ENCODE results near the gene LRCOL1.

LRCOL1 gene

DNA sequence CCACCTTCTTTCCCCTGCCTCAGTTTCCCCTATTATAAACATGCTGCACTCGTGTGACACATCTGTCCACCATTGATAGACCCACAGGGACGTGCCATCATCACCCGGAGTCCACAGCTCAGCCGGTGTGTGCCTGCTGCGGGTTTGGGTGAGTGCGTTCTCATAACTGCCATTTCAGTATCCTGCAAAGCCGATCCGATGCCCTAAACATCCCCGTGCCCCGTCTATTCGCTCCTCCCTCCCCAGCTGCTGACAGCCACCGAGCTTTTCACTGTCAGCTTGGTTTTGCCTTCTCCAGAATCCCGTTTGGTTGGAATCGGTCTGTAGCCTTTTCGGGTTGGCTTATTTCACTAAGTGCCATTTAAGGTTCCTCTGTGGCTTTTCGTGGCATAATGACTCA, 3.9 kb downstream of the LRCOL1 start:
- Histone ChIP-seq H3K36me3 (ENCODE audit: low read length) (no peaks in the 10 kb centered on the region), H3K9me2 (replicated peaks; ENCODE audit: insufficient read depth, low read length) (no peaks in the 10 kb centered on the region), H3K4me2 (ENCODE audit: low read depth, low read length, poor library complexity, severe bottlenecking) (no peak overlapping the region), H3K27ac (ENCODE audit: low read depth, low read length) (no peak overlapping the region), H3K79me2 (ENCODE audit: insufficient read depth, low read length) (no peaks in the 10 kb centered on the region), H2AFZ (ENCODE audit: low read depth, low read length, severe bottlenecking) (no peak overlapping the region), H4K20me1 (ENCODE audit: low read depth, low read length) (no peaks in the 10 kb centered on the region; the same call in 1 of the 2 replicates), H3F3A (ENCODE audit: insufficient read depth) (no peaks in the 10 kb centered on the region), H3K27me3 (ENCODE audit: low read length) (no peaks in the 10 kb centered on the region), H3K9ac (ENCODE audit: low read length) (no peak overlapping the region), H3K4me3 (ENCODE audit: insufficient read depth, low read length, poor library complexity, severe bottlenecking) (no peak overlapping the region), H3K9me3 (ENCODE audit: insufficient read depth, low read length) (no peaks in the 10 kb centered on the region; the same call in 1 of the 2 replicates)
- TF ChIP-seq, protein P1, sequence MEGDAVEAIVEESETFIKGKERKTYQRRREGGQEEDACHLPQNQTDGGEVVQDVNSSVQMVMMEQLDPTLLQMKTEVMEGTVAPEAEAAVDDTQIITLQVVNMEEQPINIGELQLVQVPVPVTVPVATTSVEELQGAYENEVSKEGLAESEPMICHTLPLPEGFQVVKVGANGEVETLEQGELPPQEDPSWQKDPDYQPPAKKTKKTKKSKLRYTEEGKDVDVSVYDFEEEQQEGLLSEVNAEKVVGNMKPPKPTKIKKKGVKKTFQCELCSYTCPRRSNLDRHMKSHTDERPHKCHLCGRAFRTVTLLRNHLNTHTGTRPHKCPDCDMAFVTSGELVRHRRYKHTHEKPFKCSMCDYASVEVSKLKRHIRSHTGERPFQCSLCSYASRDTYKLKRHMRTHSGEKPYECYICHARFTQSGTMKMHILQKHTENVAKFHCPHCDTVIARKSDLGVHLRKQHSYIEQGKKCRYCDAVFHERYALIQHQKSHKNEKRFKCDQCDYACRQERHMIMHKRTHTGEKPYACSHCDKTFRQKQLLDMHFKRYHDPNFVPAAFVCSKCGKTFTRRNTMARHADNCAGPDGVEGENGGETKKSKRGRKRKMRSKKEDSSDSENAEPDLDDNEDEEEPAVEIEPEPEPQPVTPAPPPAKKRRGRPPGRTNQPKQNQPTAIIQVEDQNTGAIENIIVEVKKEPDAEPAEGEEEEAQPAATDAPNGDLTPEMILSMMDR (IDR thresholded peaks at IDR 0.05; ENCODE audit: insufficient read depth, low read length, poor library complexity, severe bottlenecking) = no peak
- no peak for TF ChIP-seq EZH2phosphoT487 (conservative IDR thresholded peaks at IDR 0.05; ENCODE audit: low read length)

DNA sequence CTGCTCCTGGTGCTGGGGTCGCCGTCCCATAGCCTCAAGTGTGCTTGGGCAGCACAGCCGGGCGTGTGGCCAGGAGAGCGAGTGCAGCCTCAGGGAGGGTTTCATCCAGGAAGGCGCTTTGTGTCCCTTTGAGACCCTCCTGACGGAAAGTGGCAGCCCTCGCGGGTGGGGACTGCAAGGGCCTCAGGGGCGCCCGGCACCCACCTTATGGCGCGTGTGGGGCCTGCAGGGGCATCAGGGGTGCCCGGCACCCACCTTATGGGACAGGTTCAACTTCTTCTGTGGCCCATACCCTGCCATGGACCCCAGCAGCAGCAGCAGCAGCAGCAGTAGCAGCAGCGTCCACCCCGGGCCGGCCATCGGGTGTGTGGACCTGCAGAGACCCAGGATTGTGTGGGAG, 4.5 kb downstream of the LRCOL1 start:
- Histone ChIP-seq H3K9me2 (replicated peaks; ENCODE audit: insufficient read depth, low read length) (no peaks in the 10 kb centered on the region), H3K36me3 (ENCODE audit: low read length) (no peaks in the 10 kb centered on the region), H3K27ac (ENCODE audit: low read depth, low read length) (no peak overlapping the region), H3K9ac (ENCODE audit: low read length) (no peak overlapping the region), H3K79me2 (ENCODE audit: insufficient read depth, low read length) (no peaks in the 10 kb centered on the region), H3K27me3 (ENCODE audit: low read length) (no peaks in the 10 kb centered on the region), H3K4me3 (ENCODE audit: insufficient read depth, low read length, poor library complexity, severe bottlenecking) (no peak overlapping the region), H3F3A (ENCODE audit: insufficient read depth) (no peaks in the 10 kb centered on the region), H3K9me3 (ENCODE audit: insufficient read depth, low read length) (no peaks in the 10 kb centered on the region), H4K20me1 (ENCODE audit: low read depth, low read length) (no peaks in the 10 kb centered on the region; the same call in 1 of the 2 replicates), H3K4me2 (ENCODE audit: low read depth, low read length, poor library complexity, severe bottlenecking) (no peak overlapping the region), H2AFZ (ENCODE audit: low read depth, low read length, severe bottlenecking) (no peak overlapping the region)
- no peak for TF ChIP-seq EZH2phosphoT487 (conservative IDR thresholded peaks at IDR 0.05; ENCODE audit: low read length)
- TF ChIP-seq, protein P1 (IDR thresholded peaks at IDR 0.05; ENCODE audit: insufficient read depth, low read length, poor library complexity, severe bottlenecking) = no peak

DNA sequence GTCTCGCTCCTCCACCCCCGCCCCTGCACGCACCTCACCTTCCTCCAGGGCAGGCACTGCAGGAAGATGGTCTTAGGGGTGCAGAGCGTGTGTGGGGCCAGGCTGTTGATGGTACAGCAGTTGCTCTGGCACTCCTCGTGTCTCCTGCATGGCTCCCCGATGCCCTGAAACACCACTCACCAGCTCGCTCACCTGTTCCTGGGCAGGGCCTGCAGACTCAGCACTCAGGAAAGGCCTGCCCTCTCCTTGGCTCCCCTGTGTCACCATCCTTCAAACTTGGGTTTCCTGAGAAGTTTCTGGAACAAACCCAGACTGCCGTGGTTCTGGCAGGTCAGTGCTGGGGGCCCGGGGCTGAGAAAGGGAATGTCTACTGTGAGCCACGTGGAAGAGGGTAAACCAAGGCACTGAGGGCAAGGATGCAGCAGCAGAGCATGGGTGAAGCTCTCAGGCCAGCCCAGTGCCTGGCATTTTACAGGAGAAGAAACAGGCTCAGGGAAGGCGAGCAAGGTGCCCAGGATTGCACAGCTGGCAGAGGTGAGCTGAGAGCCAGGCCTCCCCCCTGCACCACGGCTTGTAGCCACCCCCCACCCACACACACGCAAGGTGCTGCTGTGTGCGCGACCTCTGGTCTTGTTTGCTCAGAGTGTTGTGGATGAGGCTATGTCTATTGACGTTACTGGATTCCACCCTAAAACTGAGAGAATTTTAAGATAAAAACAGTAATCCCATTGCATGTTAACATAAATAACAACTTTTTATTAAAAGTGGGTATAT, 5.5 kb downstream of the LRCOL1 start:
- no peaks in the 10 kb centered on the region; the same call in 1 of the 2 replicates for H4K20me1 ChIP-seq (ENCODE audit: low read depth, low read length)
- no peaks in the 10 kb centered on the region for H3K36me3 ChIP-seq (ENCODE audit: low read length)
- H3K9me3 ChIP-seq (ENCODE audit: insufficient read depth, low read length) = no peaks in the 10 kb centered on the region
- no peak overlapping the region for H3K4me3 ChIP-seq (ENCODE audit: insufficient read depth, low read length, poor library complexity, severe bottlenecking)
- H2AFZ ChIP-seq (ENCODE audit: low read depth, low read length, severe bottlenecking) = no peak overlapping the region
- H3K4me2 ChIP-seq (ENCODE audit: low read depth, low read length, poor library complexity, severe bottlenecking) = no peak overlapping the region
- H3K79me2 ChIP-seq (ENCODE audit: insufficient read depth, low read length) = no peaks in the 10 kb centered on the region
- TF ChIP-seq EZH2phosphoT487 (conservative IDR thresholded peaks at IDR 0.05; ENCODE audit: low read length) = no peak
- TF ChIP-seq, protein P1 (IDR thresholded peaks at IDR 0.05; ENCODE audit: insufficient read depth, low read length, poor library complexity, severe bottlenecking) = no peak
- no peak overlapping the region for H3K27ac ChIP-seq (ENCODE audit: low read depth, low read length)
- H3K27me3 ChIP-seq (ENCODE audit: low read length) = no peaks in the 10 kb centered on the region
- no peak overlapping the region for H3K9ac ChIP-seq (ENCODE audit: low read length)
- no peaks in the 10 kb centered on the region for H3F3A ChIP-seq (ENCODE audit: insufficient read depth)
- no peaks in the 10 kb centered on the region for H3K9me2 ChIP-seq (replicated peaks; ENCODE audit: insufficient read depth, low read length)
